Astrocyte (in vitro differentiated cells and primary cell): ENCODE measurements around the gene DCST2. TPM values are rescaled to one million over a fixed set of nuclear protein-coding genes. Genes with fewer than 3 reads are reported as not detected.

Experiments used
- DNase-seq: peaks from one replicate; pipeline ENCODE4 v3.0.0-alpha.2; 2010; ENCODE audit warnings: low read depth
- FAIRE-seq: peaks from 2 replicates; lab custom pipeline; 2011; peaks lifted over from hg19 to GRCh38; lab: Jason Lieb, UNC
- H2AFZ ChIP-seq: 2 replicates; pipeline ENCODE4 v1.6.0; 2012; ENCODE audit warnings: low read depth, low read length, inconsistent platforms
- H3K27ac ChIP-seq: 2 replicates; pipeline ENCODE4 v1.5.1; 2011; ENCODE audit warnings: low read depth, low read length, inconsistent platforms
- H3K27me3 ChIP-seq: 2 replicates; pipeline ENCODE4 v1.6.0; 2011; ENCODE audit warnings: low read length, inconsistent platforms; ENCODE audit not compliant: insufficient read depth
- H3K36me3 ChIP-seq: 2 replicates; pipeline ENCODE4 v1.5.1; 2011; ENCODE audit warnings: low read length, inconsistent platforms; ENCODE audit not compliant: insufficient read depth
- H3K4me1 ChIP-seq: 2 replicates; pipeline ENCODE4 v1.5.1; 2011; ENCODE audit warnings: low read length, inconsistent platforms; ENCODE audit not compliant: insufficient read depth
- H3K4me2 ChIP-seq: 2 replicates; pipeline ENCODE4 v1.6.0; 2012; ENCODE audit warnings: low read length, inconsistent platforms
- H3K4me3 ChIP-seq: 2 replicates; pipeline ENCODE4 v1.5.1; 2011; ENCODE audit warnings: low read depth, mild to moderate bottlenecking, low read length, inconsistent platforms; ENCODE audit not compliant: insufficient read depth
- H3K79me2 ChIP-seq: 2 replicates; pipeline ENCODE4 v1.6.0; 2012; ENCODE audit warnings: mild to moderate bottlenecking, low read length, inconsistent platforms; ENCODE audit not compliant: insufficient read depth
- H3K9ac ChIP-seq: 2 replicates; pipeline ENCODE4 v1.6.0; 2012; ENCODE audit warnings: mild to moderate bottlenecking, low read length, inconsistent platforms
- H3K9me3 ChIP-seq: 2 replicates; pipeline ENCODE4 v1.5.1; 2012; ENCODE audit warnings: low read depth, mild to moderate bottlenecking, low read length, inconsistent platforms; ENCODE audit not compliant: insufficient read depth
- H4K20me1 ChIP-seq: 2 replicates; pipeline ENCODE4 v1.6.0; 2012; ENCODE audit warnings: low read length, inconsistent platforms; ENCODE audit not compliant: insufficient read depth
- H3K27ac Mint-ChIP-seq: one replicate; pipeline ENCODE4 v1.8.0; 2021; ENCODE audit warnings: mild to moderate bottlenecking, mixed read lengths; ENCODE audit not compliant: unreplicated experiment
- H3K27me3 Mint-ChIP-seq: one replicate; pipeline ENCODE4 v1.8.0; 2021; ENCODE audit warnings: low read depth, mixed read lengths; ENCODE audit not compliant: unreplicated experiment
- H3K36me3 Mint-ChIP-seq: one replicate; pipeline ENCODE4 v1.8.0; 2021; ENCODE audit warnings: low read depth, mixed read lengths; ENCODE audit not compliant: unreplicated experiment
- H3K4me1 Mint-ChIP-seq: one replicate; pipeline ENCODE4 v1.8.0; 2021; ENCODE audit warnings: low read depth, mixed read lengths; ENCODE audit not compliant: unreplicated experiment
- H3K4me3 Mint-ChIP-seq: one replicate; pipeline ENCODE4 v1.8.0; 2021; ENCODE audit warnings: mild to moderate bottlenecking, moderate library complexity, mixed read lengths; ENCODE audit not compliant: unreplicated experiment
- H3K9me3 Mint-ChIP-seq: one replicate; pipeline ENCODE4 v1.8.0; 2021; ENCODE audit warnings: mild to moderate bottlenecking, mixed read lengths; ENCODE audit not compliant: unreplicated experiment
- EZH2 ChIP-seq: IDR thresholded peaks from 2 replicates; pipeline ENCODE4 v1.6.1; 2012; ENCODE audit warnings: mild to moderate bottlenecking, low read length, inconsistent platforms; ENCODE audit not compliant: insufficient read depth
- total RNA-seq: library from RNA; stranded (reverse); gene quantifications from 2 replicates; pipeline ENCODE4 v1.2.1, GENCODE V29; 2021
- TF ChIP-seq, protein P1 (sequence below): IDR thresholded peaks from 2 replicates; pipeline ENCODE4 v1.5.1; 2011; ENCODE audit warnings: low read depth, mild to moderate bottlenecking, inconsistent platforms, low read length, moderate library complexity; ENCODE audit not compliant: insufficient read depth

Gene DCST2
- total RNA-seq, 1 donor from 2014 or later, result 0.34 TPM

DNA sequence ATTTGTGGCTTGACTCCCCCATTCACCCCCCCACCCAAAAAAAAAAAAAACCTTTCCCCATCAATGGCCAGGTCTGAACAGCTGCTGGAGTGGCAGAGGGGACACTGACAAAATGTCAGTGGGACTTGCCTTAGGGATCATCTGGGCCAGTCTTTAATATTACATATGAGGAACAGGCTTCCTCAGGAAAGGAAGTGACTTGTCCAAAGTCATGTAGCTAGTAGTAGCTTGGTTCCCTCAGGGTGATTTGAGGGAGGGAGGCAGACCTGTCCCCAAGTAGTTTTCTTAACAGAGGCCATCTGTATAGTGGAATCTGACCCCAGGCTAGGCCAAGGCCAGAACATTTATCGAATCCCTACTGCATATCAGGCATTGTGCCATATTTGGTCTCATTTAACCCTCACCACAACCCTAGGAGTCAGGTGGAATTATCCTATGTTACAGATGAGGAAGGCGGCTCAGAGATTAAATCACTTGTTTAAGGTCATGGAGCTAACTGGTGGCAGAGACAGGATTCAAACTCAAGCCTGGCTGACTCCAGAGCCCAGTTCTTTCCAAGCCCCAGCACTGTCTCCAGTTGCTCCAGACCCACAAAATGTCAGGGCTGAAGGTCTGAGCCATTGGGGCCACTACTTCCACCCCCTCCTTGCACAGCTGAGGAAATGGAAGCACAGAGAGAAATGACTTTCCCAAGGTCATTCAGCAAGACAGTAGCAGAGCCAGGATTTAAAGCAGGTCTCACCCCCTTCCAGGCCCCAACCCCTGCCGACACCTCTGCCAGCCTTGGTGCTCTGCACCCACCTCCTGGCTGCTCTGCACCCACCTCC lies 20.6 kb downstream of the DCST2 start:
- Histone ChIP-seq H3K4me3 (no peak overlapping the region), H3K27ac (no peak overlapping the region), H3K27me3 (no peaks in the 10 kb centered on the region), H3K9me3 (no peaks in the 10 kb centered on the region), H3K4me1 (peaks cover 5% of the 10 kb centered on the region), H3K4me2 (no peak overlapping the region), H3K79me2 (peaks cover 11% of the 10 kb centered on the region), H3K9ac (no peak overlapping the region), H4K20me1 (peaks cover 46% of the 10 kb centered on the region), H3K36me3 (no peaks in the 10 kb centered on the region), H2AFZ (no peak overlapping the region)
- H3K4me1 Mint-ChIP-seq, result peaks cover 10% of the 10 kb centered on the region
- no peak for DNase-seq
- no peaks in the 10 kb centered on the region for H3K27me3 Mint-ChIP-seq
- H3K36me3 Mint-ChIP-seq, result peaks cover 9% of the 10 kb centered on the region
- FAIRE-seq, result no peak
- no peak overlapping the region for H3K4me3 Mint-ChIP-seq
- H3K9me3 Mint-ChIP-seq, result no peaks in the 10 kb centered on the region
- TF ChIP-seq EZH2, result no peak
- TF ChIP-seq, protein P1, sequence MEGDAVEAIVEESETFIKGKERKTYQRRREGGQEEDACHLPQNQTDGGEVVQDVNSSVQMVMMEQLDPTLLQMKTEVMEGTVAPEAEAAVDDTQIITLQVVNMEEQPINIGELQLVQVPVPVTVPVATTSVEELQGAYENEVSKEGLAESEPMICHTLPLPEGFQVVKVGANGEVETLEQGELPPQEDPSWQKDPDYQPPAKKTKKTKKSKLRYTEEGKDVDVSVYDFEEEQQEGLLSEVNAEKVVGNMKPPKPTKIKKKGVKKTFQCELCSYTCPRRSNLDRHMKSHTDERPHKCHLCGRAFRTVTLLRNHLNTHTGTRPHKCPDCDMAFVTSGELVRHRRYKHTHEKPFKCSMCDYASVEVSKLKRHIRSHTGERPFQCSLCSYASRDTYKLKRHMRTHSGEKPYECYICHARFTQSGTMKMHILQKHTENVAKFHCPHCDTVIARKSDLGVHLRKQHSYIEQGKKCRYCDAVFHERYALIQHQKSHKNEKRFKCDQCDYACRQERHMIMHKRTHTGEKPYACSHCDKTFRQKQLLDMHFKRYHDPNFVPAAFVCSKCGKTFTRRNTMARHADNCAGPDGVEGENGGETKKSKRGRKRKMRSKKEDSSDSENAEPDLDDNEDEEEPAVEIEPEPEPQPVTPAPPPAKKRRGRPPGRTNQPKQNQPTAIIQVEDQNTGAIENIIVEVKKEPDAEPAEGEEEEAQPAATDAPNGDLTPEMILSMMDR, result no peak
- peak overlapping the region; percentile 23 for H3K27ac Mint-ChIP-seq

DNA sequence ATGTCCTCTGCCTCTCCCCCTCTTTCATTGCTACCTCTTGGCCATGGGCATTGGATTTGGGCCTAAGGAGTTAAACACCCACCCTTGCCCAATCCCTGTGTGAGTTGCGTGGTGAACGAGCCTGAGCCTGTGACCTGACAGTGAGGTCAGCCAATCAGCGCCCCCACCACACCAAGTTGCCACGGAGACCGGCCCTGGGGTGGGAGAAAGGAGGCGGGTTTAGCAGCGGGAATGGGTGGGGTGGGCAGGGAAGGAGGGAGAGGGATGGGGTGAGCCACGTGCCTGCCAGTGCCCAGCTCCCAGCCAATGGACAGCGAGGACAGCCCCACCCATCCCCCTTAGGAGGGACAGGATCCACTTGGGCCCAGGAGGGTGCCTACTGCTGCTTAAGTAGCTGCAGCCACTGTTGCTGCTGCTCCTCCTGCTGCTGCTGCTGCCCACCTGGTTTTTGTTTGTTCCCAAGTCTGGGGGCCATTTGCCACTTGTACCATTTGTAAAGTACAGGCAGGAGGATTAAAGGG lies 21.5 kb downstream of the DCST2 start:
- H3K9me3 Mint-ChIP-seq, result no peaks in the 10 kb centered on the region
- H3K27ac Mint-ChIP-seq, result no peak overlapping the region
- no peaks in the 10 kb centered on the region for H3K27me3 Mint-ChIP-seq
- Histone ChIP-seq H3K9me3 (no peaks in the 10 kb centered on the region), H3K4me3 (no peak overlapping the region), H3K4me1 (peaks cover 4% of the 10 kb centered on the region), H3K27ac (no peak overlapping the region), H2AFZ (no peak overlapping the region), H4K20me1 (peaks cover 54% of the 10 kb centered on the region), H3K79me2 (peaks cover 20% of the 10 kb centered on the region), H3K4me2 (no peak overlapping the region), H3K36me3 (no peaks in the 10 kb centered on the region), H3K9ac (no peak overlapping the region), H3K27me3 (no peaks in the 10 kb centered on the region)
- FAIRE-seq (no peak), DNase-seq (no peak)
- no peak for TF ChIP-seq EZH2
- TF ChIP-seq, protein P1, result no peak
- peaks cover 7% of the 10 kb centered on the region for H3K4me1 Mint-ChIP-seq
- H3K36me3 Mint-ChIP-seq, result peaks cover 9% of the 10 kb centered on the region
- H3K4me3 Mint-ChIP-seq, result no peak overlapping the region
